Measurements from ENCODE around the gene PLD5.

GRCh38 chr1:242209063-242209462 lies 315.4 kb downstream of the PLD5 start:
- TF ChIP-seq, protein P1, sequence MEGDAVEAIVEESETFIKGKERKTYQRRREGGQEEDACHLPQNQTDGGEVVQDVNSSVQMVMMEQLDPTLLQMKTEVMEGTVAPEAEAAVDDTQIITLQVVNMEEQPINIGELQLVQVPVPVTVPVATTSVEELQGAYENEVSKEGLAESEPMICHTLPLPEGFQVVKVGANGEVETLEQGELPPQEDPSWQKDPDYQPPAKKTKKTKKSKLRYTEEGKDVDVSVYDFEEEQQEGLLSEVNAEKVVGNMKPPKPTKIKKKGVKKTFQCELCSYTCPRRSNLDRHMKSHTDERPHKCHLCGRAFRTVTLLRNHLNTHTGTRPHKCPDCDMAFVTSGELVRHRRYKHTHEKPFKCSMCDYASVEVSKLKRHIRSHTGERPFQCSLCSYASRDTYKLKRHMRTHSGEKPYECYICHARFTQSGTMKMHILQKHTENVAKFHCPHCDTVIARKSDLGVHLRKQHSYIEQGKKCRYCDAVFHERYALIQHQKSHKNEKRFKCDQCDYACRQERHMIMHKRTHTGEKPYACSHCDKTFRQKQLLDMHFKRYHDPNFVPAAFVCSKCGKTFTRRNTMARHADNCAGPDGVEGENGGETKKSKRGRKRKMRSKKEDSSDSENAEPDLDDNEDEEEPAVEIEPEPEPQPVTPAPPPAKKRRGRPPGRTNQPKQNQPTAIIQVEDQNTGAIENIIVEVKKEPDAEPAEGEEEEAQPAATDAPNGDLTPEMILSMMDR (IDR thresholded peaks at IDR 0.05) = no peak
- no peak for TF ChIP-seq POLR2A (IDR thresholded peaks at IDR 0.05)

Measured in body of pancreas (tissue), 4 donors.